B cell (primary cell): ENCODE data around the gene ABL1. TPM values are rescaled to one million over a fixed set of nuclear protein-coding genes. Genes with fewer than 3 reads are reported as not detected.

ENCODE experiments used
- ATAC-seq: fragments of 200-7000 bp; cut with Tn5 transposase; one replicate; pipeline ENCODE4 v1.10.0; 2021; ENCODE audit warnings: low read depth, mild to moderate bottlenecking, moderate number of reproducible peaks, moderate library complexity
- CTCF ChIA-PET: fragments of 350-600 bp; sonication (Branson Sonifier 250); formaldehyde crosslinking; loops from one replicate; lab custom pipeline; 2021; ENCODE audit warnings: antibody characterized with exemption, inconsistent platforms; lab: Charles Lee
- POLR2A ChIA-PET: fragments of 350-600 bp; sonication (Branson Sonifier 250); formaldehyde crosslinking; loops from one replicate; lab custom pipeline; 2021; ENCODE audit warnings: antibody characterized with exemption; lab: Charles Lee
- DNase-seq: peaks from one replicate; pipeline ENCODE4 v3.0.0; 2013
- H2AFZ ChIP-seq: 2 replicates; pipeline ENCODE4 v1.6.1; 2012; ENCODE audit warnings: mild to moderate bottlenecking, low read depth, low read length; ENCODE audit not compliant: insufficient read depth, poor library complexity, severe bottlenecking
- H3K27ac ChIP-seq, 2 donors: 1 replicate in 1 of 2; 2 replicates in 1 of 2; pipeline ENCODE4 v1.5.1; 2012 to 2013; ENCODE audit warnings: low read length in 2 of 2, mild to moderate bottlenecking in 2 of 2, moderate library complexity in 1 of 2
- H3K27me3 ChIP-seq, 4 experiments: fragments of 200-600 bp in 1 of 4; sonication (generic) in 1 of 4; replicated peaks in 1 of 4; 1 replicate in 2 of 4; 2 replicates in 2 of 4; pipeline versions ENCODE4 v1.6.1 to v1.7.0; 2013 to 2016; ENCODE audit warnings: low read length in 3 of 4, mild to moderate bottlenecking in 2 of 4, mixed read lengths in 1 of 4, moderate library complexity in 1 of 4; ENCODE audit not compliant: insufficient read depth in 4 of 4, control insufficient read depth in 3 of 4; ENCODE audit errors: control extremely low read depth in 1 of 4
- H3K36me3 ChIP-seq, 2 experiments: replicated peaks in 1 of 2; 1 replicate in 1 of 2; 2 replicates in 1 of 2; pipeline versions ENCODE4 v1.6.1 to v1.7.1; 2013; ENCODE audit warnings: low read length in 1 of 2; ENCODE audit not compliant: insufficient read depth in 2 of 2, control insufficient read depth in 1 of 2; ENCODE audit errors: control extremely low read depth in 1 of 2, extremely low read depth in 1 of 2
- H3K4me1 ChIP-seq, 2 donors: fragments of 200-600 bp in 1 of 2; sonication (generic) in 1 of 2; 1 replicate in 1 of 2; 2 replicates in 1 of 2; pipeline versions ENCODE4 v1.5.1 to v1.6.1; 2013 to 2017; ENCODE audit warnings: low read length in 2 of 2; ENCODE audit not compliant: control insufficient read depth in 2 of 2, insufficient read depth in 2 of 2
- H3K4me2 ChIP-seq: replicated peaks from 2 replicates; pipeline ENCODE3; 2012; ENCODE audit warnings: mild to moderate bottlenecking, low read depth, low read length; ENCODE audit not compliant: poor library complexity, severe bottlenecking
- H3K4me3 ChIP-seq, 5 experiments: fragments of 200-600 bp in 1 of 5; sonication (generic) in 1 of 5; 1 replicate in 3 of 5; 2 replicates in 2 of 5; pipeline versions ENCODE4 v1.5.1 to v1.7.0; 2011 to 2016; ENCODE audit warnings: low read length in 4 of 5, mild to moderate bottlenecking in 4 of 5, low read depth in 2 of 5, control low read depth in 1 of 5, moderate library complexity in 1 of 5; ENCODE audit not compliant: insufficient read depth in 1 of 5; ENCODE audit errors: control extremely low read depth in 1 of 5, extremely low read depth in 1 of 5
- H3K79me2 ChIP-seq: fragments of 200-600 bp; sonication (generic); one replicate; pipeline ENCODE4 v1.6.0; 2016; ENCODE audit warnings: low read length; ENCODE audit not compliant: control insufficient read depth, insufficient read depth
- H3K9ac ChIP-seq: fragments of 200-600 bp; sonication (generic); 2 replicates; pipeline ENCODE4 v1.6.1; 2017; ENCODE audit warnings: mild to moderate bottlenecking, low read length, moderate library complexity
- H3K9me3 ChIP-seq, 3 donors: one replicate each; pipeline versions ENCODE4 v1.6.1 to v1.7.1; 2013; ENCODE audit warnings: low read length in 2 of 3; ENCODE audit not compliant: control insufficient read depth in 2 of 3, insufficient read depth in 1 of 3; ENCODE audit errors: control extremely low read depth in 1 of 3
- H4K20me1 ChIP-seq: 2 replicates; pipeline ENCODE4 v1.6.0; 2012; ENCODE audit warnings: mild to moderate bottlenecking, low read length; ENCODE audit not compliant: insufficient read depth, control insufficient read depth, poor library complexity, severe bottlenecking
- H3K27ac Mint-ChIP-seq: one replicate; pipeline ENCODE4 v1.8.0; 2021; ENCODE audit warnings: mixed read lengths
- H3K27me3 Mint-ChIP-seq: one replicate; pipeline ENCODE4 v1.8.0; 2021; ENCODE audit warnings: mixed read lengths
- H3K4me1 Mint-ChIP-seq: one replicate; pipeline ENCODE4 v1.8.0; 2021; ENCODE audit warnings: mixed read lengths
- H3K4me3 Mint-ChIP-seq: one replicate; pipeline ENCODE4 v1.8.0; 2021; ENCODE audit warnings: mixed read lengths
- H3K9me3 Mint-ChIP-seq: one replicate; pipeline ENCODE4 v1.8.0; 2022; ENCODE audit warnings: mixed read lengths; ENCODE audit not compliant: insufficient read depth
- EZH2 ChIP-seq: IDR thresholded peaks from 2 replicates; pipeline ENCODE4 v1.6.1; 2012; ENCODE audit warnings: borderline replicate concordance, low read depth, mild to moderate bottlenecking, moderate library complexity, low read length; ENCODE audit not compliant: insufficient read depth, poor library complexity, severe bottlenecking
- WGBS: methylation state at CpG from one replicate; pipeline ENCODE4 v1.1.5; 2013; ENCODE audit warnings: missing lambda C conversion rate; ENCODE audit not compliant: insufficient coverage; 5-methylcytosine and 5-hydroxymethylcytosine counted together
- intact Hi-C: fragments of 100-400 bp; cut with micrococcal nuclease; formaldehyde crosslinking; loops from one replicate; pipeline ENCODE4 v1.10.0; 2022
- polyA plus RNA-seq: library from polyadenylated mRNA; depleted of rRNA; stranded (reverse); fragments of >200 nt; gene quantifications from 2 replicates; pipeline ENCODE4 v1.2.3, GENCODE V29; 2012
- total RNA-seq, 2 donors: library from RNA; stranded (reverse); fragments of 120-200 nt in 1 of 2; gene quantifications; 1 replicate in 1 of 2; 2 replicates in 1 of 2; pipeline versions ENCODE4 v1.2.3 to v1.2.4, GENCODE V29; 2013 to 2022
- TF ChIP-seq, protein P1 (sequence below): fragments of 200-600 bp; IDR thresholded peaks from one replicate; pipeline ENCODE4 v1.8.0; 2022; ENCODE audit warnings: antibody characterized with exemption, mild to moderate bottlenecking

ABL1 gene
- total and polyA plus RNA-seq, 2 donors (not counting 1 experiment from before 2014, with no cell fraction given), result 11.9 to 46.0 TPM

DNA sequence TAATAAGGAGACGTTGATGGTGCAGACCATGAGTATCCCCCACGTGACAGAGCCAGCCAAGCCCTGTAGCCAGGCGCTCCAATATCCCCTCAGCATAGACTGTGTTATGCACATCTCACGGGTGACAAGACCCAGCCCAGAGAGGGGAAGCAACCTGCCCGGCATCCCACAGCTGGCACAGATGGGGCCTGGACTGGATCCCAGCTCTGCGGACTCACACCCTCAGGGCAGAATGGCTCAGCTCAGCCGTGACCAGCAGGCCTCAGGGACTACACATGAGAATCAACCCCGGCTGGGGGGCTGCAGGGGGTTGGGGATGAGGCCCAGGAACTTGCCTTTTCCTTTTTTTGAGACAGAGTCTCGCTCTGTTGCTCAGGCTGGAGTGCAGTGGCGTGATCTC is 92.3 kb downstream of the ABL1 start:
- Mint-ChIP-seq H3K27me3 (peaks cover 37% of the 10 kb centered on the region), H3K4me3 (no peak overlapping the region), H3K27ac (no peak overlapping the region), H3K4me1 (peaks cover 20% of the 10 kb centered on the region), H3K9me3 (no peaks in the 10 kb centered on the region)
- Histone ChIP-seq H3K79me2 (no peaks in the 10 kb centered on the region), H3K9me3 (peaks cover 0 to 1% (median 0%) of the 10 kb centered on the region in 3 donors), H3K27me3 (peaks cover 0 to 8% (median 1%) of the 10 kb centered on the region in 4 experiments), H3K4me1 (peaks cover 0 to 7% of the 10 kb centered on the region in 2 donors), H3K36me3 (no peaks in the 10 kb centered on the region), H3K4me3 (no peak overlapping the region), H3K27ac (no peak overlapping the region), H3K9ac (no peak overlapping the region), H3K4me2 (no peak overlapping the region), H4K20me1 (no peaks in the 10 kb centered on the region), H2AFZ (no peak overlapping the region)
- intact Hi-C loops, result no loop called here
- ChIA-PET CTCF (interaction anchor here (0.6 kb wide), 1 partner anchor 1304 kb away, joined by 3 read pairs; no protein-coding TSS in a partner anchor), POLR2A (no interaction called here)
- TF ChIP-seq, protein P1, sequence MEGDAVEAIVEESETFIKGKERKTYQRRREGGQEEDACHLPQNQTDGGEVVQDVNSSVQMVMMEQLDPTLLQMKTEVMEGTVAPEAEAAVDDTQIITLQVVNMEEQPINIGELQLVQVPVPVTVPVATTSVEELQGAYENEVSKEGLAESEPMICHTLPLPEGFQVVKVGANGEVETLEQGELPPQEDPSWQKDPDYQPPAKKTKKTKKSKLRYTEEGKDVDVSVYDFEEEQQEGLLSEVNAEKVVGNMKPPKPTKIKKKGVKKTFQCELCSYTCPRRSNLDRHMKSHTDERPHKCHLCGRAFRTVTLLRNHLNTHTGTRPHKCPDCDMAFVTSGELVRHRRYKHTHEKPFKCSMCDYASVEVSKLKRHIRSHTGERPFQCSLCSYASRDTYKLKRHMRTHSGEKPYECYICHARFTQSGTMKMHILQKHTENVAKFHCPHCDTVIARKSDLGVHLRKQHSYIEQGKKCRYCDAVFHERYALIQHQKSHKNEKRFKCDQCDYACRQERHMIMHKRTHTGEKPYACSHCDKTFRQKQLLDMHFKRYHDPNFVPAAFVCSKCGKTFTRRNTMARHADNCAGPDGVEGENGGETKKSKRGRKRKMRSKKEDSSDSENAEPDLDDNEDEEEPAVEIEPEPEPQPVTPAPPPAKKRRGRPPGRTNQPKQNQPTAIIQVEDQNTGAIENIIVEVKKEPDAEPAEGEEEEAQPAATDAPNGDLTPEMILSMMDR, result no peak
- no peak for TF ChIP-seq EZH2
- no peak for DNase-seq
- 76% methylated on average over 9 of the region's 10 CpGs for WGBS
- no peak for ATAC-seq

DNA sequence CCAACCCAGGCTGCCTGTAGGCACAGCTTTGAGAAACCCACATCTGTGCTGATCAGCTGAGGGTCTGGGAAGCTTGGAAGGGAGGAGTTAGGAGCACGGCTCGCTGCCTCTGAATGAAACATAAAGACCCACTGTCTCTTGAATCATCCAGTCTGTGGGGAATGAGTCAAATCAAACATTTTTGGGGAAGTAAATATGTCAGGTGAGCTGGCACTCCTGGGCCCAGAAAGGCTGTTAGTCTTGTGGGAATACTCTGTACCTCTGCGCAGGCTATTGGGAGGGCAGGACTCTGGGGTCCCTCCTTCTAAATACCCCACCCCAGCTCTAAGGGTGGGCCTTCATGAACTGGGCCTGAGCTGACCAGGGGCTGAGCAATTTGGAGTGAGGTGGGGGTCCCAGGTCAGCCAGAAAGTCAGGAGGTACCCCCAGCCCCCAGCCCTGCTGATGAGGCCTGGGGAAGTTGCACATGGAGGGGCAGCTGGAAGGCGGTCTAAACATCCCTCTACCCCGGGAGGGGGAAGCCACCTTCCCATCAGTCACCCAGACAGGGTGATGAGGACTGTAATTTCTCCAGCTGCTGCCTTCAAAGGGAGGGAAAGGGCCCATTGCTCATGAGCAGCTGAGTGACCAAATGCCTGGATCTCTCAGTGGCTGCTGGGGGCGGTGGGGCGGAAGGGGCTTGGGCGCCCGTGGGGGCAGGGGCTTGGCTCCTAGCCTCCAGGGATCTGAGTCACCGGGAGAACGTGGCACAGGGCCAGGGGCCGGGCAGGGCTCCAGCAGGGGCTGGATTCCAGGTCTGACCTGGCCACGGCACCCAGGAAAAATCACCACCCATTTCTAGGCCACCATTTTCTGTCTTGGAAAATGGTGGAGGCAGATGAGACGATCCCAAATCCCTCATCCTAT is 93.2 kb downstream of the ABL1 start:
- no peak for DNase-seq
- peaks cover 0 to 3% (median 0%) of the 10 kb centered on the region in 3 donors for H3K9me3 ChIP-seq
- 69% methylated on average over 6 of the region's 14 CpGs for WGBS
- H3K27ac Mint-ChIP-seq, result no peak overlapping the region
- no peaks in the 10 kb centered on the region for H3K9me3 Mint-ChIP-seq
- H3K4me1 ChIP-seq, result peaks cover 0 to 7% of the 10 kb centered on the region in 2 donors
- peak; percentile 40 for ATAC-seq
- H3K4me1 Mint-ChIP-seq, result peaks cover 20% of the 10 kb centered on the region
- H3K27me3 ChIP-seq, result peaks cover 0 to 12% (median 7%) of the 10 kb centered on the region in 4 experiments
- no peaks in the 10 kb centered on the region for H3K36me3 ChIP-seq
- no peak overlapping the region for H3K4me3 Mint-ChIP-seq
- no peak overlapping the region for H3K9ac ChIP-seq
- no peak overlapping the region for H2AFZ ChIP-seq
- H3K4me3 ChIP-seq, result no peak overlapping the region
- no peak overlapping the region for H3K27ac ChIP-seq
- TF ChIP-seq, protein P1, result no peak
- TF ChIP-seq EZH2, result no peak
- H3K79me2 ChIP-seq, result no peaks in the 10 kb centered on the region
- H3K27me3 Mint-ChIP-seq, result peaks cover 36% of the 10 kb centered on the region
- intact Hi-C loops, result no loop called here
- H3K4me2 ChIP-seq, result no peak overlapping the region
- POLR2A ChIA-PET, result no interaction called here
- H4K20me1 ChIP-seq, result no peaks in the 10 kb centered on the region
- CTCF ChIA-PET, result interaction anchor here (0.6 to 1.0 kb wide), 3 partner anchors 61 to 1305 kb away, joined by 3 to 4 read pairs (median 3); no protein-coding TSS in a partner anchor
